Sigmoid colon (tissue), 4 donors: ENCODE measurements around the gene COL25A1.

Experiments used
- CTCF ChIP-seq, 4 experiments: fragments of 450-650 bp in 3 of 4; fragments of 200-600 bp in 1 of 4; IDR thresholded peaks; one replicate each; pipeline ENCODE4 v1.5.1; 2016 to 2019; ENCODE audit warnings: antibody characterized with exemption in 4 of 4, mild to moderate bottlenecking in 3 of 4, moderate library complexity in 2 of 4
- EP300 ChIP-seq, 4 donors: sonication (generic); formaldehyde crosslinking; IDR thresholded peaks; one replicate each; pipeline ENCODE4 v1.6.1; 2017; ENCODE audit warnings: antibody characterized with exemption in 4 of 4
- POLR2A ChIP-seq, 2 donors: fragments of 450-650 bp; IDR thresholded peaks; one replicate each; pipeline ENCODE4 v1.6.1; 2016; ENCODE audit warnings: antibody characterized with exemption in 2 of 2, mild to moderate bottlenecking in 2 of 2, moderate library complexity in 2 of 2
- POLR2AphosphoS5 ChIP-seq, 4 donors: sonication (generic); formaldehyde crosslinking; IDR thresholded peaks; one replicate each; pipeline ENCODE4 v1.6.1; 2017; ENCODE audit warnings: antibody characterized with exemption in 4 of 4

DNA sequence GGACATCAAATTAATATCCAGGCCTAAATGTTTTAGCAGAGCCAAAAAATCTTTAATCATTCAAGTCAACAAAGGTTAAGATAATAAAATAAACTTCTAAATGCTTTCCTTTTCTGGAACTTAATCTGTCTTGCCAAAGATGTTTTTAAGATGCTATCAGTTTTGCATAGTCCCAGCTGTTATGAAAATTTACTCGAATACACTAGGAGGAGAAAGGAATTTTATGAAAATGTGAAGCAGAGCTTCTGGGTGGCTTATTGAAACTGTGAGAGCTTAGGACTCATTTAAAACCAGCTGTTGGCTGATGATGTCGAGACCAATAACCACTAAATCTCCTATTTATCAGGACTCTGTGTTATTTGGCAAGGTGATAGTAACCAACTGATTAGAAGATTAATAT, 337.4 kb downstream of the COL25A1 start:
- TF ChIP-seq CTCF (IDR thresholded peaks at IDR 0.05) (no peak), EP300 (IDR thresholded peaks at IDR 0.05) (no peak), POLR2AphosphoS5 (IDR thresholded peaks at IDR 0.05) (no peak), POLR2A (IDR thresholded peaks at IDR 0.05) (no peak)
